Measurements from ENCODE around the gene ALDH16A1.

Gene ALDH16A1

GRCh38 chr19:49433240-49433901, 19.7 kb upstream of the ALDH16A1 start:
- H3K4me1 ChIP-seq (ENCODE audit: insufficient read depth, low read length), result peaks cover 6% of the 10 kb centered on the region; the same call in 1 of the 2 replicates
- peak overlapping the region; percentile 59; the same call in 1 of the 2 replicates for H3K4me3 ChIP-seq (ENCODE audit: low read length)
- H3K27me3 ChIP-seq (ENCODE audit: insufficient read depth, low read length), result peaks cover 80% of the 10 kb centered on the region
- no peaks in the 10 kb centered on the region for H3K36me3 ChIP-seq (ENCODE audit: insufficient read depth, low read length)
- no peak overlapping the region for H3K9ac ChIP-seq (ENCODE audit: low read depth, low read length)
- H3K27ac ChIP-seq (ENCODE audit: low read depth, low read length), result no peak overlapping the region
- WGBS, result 48% methylated on average over 31 of the region's 31 CpGs
- no peaks in the 10 kb centered on the region for H3K9me3 ChIP-seq (ENCODE audit: insufficient read depth, low read depth, low read length)

- Histone ChIP-seq H3K27ac (ENCODE audit: low read depth, low read length) (no peak overlapping the region), H3K9ac (ENCODE audit: low read depth, low read length) (no peak overlapping the region), H3K4me3 (ENCODE audit: low read length) (no peak overlapping the region), H3K4me1 (ENCODE audit: insufficient read depth, low read length) (peaks cover 6% of the 10 kb centered on the region; the same call in 1 of the 2 replicates), H3K36me3 (ENCODE audit: insufficient read depth, low read length) (no peaks in the 10 kb centered on the region), H3K9me3 (ENCODE audit: insufficient read depth, low read depth, low read length) (no peaks in the 10 kb centered on the region), H3K27me3 (ENCODE audit: insufficient read depth, low read length) (peaks cover 83% of the 10 kb centered on the region)
- 88% methylated on average over 18 of the region's 18 CpGs for WGBS
These were observed 18.0 kb upstream of the ALDH16A1 start for GRCh38 chr19:49434907-49435583.

- H3K4me1 ChIP-seq (ENCODE audit: insufficient read depth, low read length), result peaks cover 6% of the 10 kb centered on the region; the same call in 1 of the 2 replicates
- WGBS, result 91% methylated on average over 10 of the region's 10 CpGs
- peaks cover 86% of the 10 kb centered on the region for H3K27me3 ChIP-seq (ENCODE audit: insufficient read depth, low read length)
- H3K27ac ChIP-seq (ENCODE audit: low read depth, low read length), result no peak overlapping the region
- no peaks in the 10 kb centered on the region for H3K9me3 ChIP-seq (ENCODE audit: insufficient read depth, low read depth, low read length)
- no peak overlapping the region; the same call in 1 of the 2 replicates for H3K4me3 ChIP-seq (ENCODE audit: low read length)
- H3K9ac ChIP-seq (ENCODE audit: low read depth, low read length), result no peak overlapping the region
- H3K36me3 ChIP-seq (ENCODE audit: insufficient read depth, low read length), result no peaks in the 10 kb centered on the region
These were observed 17.4 kb upstream of the ALDH16A1 start for GRCh38 chr19:49435670-49436069.

- 67% methylated on average over 42 of the region's 42 CpGs for WGBS
- no peaks in the 10 kb centered on the region for H3K9me3 ChIP-seq (ENCODE audit: insufficient read depth, low read depth, low read length)
- H3K27me3 ChIP-seq (ENCODE audit: insufficient read depth, low read length), result peaks cover 87% of the 10 kb centered on the region
- no peak overlapping the region for H3K9ac ChIP-seq (ENCODE audit: low read depth, low read length)
- no peak overlapping the region for H3K27ac ChIP-seq (ENCODE audit: low read depth, low read length)
- peaks cover 6% of the 10 kb centered on the region; the same call in 1 of the 2 replicates for H3K4me1 ChIP-seq (ENCODE audit: insufficient read depth, low read length)
- no peaks in the 10 kb centered on the region for H3K36me3 ChIP-seq (ENCODE audit: insufficient read depth, low read length)
- H3K4me3 ChIP-seq (ENCODE audit: low read length), result peak overlapping the region; percentile 13; the same call in 1 of the 2 replicates
These were observed 16.5 kb upstream of the ALDH16A1 start for GRCh38 chr19:49436381-49437017.

DNA sequence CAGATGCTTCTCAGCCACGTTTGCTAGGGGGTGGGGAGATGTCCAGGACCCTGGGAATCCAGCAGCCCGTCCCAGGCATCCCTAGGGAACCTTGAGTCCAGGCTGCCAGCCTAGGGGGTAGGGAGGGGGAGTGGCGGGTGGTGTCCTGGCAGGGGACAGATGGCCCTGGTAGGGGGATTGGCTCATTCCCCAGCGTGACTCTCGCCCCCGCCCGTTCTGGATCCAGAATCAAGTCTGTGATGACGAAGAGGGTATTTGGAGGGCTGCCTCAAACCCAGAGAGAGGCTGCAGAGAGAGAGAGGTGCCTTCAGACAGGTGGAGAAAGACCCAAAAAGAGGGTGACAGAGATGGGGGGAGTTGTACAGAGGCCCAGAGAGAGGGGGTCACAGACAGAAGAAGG, 15.8 kb upstream of the ALDH16A1 start:
- no peak overlapping the region for H3K9ac ChIP-seq (ENCODE audit: low read depth, low read length)
- no peaks in the 10 kb centered on the region for H3K9me3 ChIP-seq (ENCODE audit: insufficient read depth, low read depth, low read length)
- H3K27me3 ChIP-seq (ENCODE audit: insufficient read depth, low read length), result peaks cover 87% of the 10 kb centered on the region
- whole genome bisulfite sequencing, result 34% methylated on average over 8 of the region's 8 CpGs
- H3K4me3 ChIP-seq (ENCODE audit: low read length), result no peak overlapping the region
- no peak overlapping the region for H3K27ac ChIP-seq (ENCODE audit: low read depth, low read length)
- H3K4me1 ChIP-seq (ENCODE audit: insufficient read depth, low read length), result peaks cover 6% of the 10 kb centered on the region; the same call in 1 of the 2 replicates
- H3K36me3 ChIP-seq (ENCODE audit: insufficient read depth, low read length), result no peaks in the 10 kb centered on the region

DNA sequence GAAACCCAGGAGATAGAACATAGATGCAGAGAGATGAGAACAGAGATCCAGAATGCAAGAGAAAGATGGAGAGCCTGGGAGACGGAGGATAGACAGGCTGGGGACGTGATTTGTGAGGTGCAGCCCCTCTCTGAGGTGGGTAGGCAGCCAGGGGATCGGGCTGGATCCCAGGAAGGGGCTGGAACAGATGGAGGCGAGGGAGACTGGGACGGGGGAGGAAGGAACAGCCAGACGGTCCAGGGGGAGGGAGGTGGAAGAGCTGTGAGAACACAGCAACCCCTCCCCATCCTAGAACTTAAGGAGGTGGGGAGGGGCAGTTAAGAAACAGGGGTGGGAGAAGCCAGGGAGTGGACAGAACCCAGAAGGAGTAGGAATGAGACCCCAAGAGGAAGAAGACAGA, 14.8 kb upstream of the ALDH16A1 start:
- Histone ChIP-seq H3K4me3 (ENCODE audit: low read length) (no peak overlapping the region), H3K9ac (ENCODE audit: low read depth, low read length) (no peak overlapping the region), H3K4me1 (ENCODE audit: insufficient read depth, low read length) (peaks cover 5% of the 10 kb centered on the region; the same call in 1 of the 2 replicates), H3K27ac (ENCODE audit: low read depth, low read length) (no peak overlapping the region), H3K36me3 (ENCODE audit: insufficient read depth, low read length) (no peaks in the 10 kb centered on the region), H3K27me3 (ENCODE audit: insufficient read depth, low read length) (peaks cover 79% of the 10 kb centered on the region), H3K9me3 (ENCODE audit: insufficient read depth, low read depth, low read length) (no peaks in the 10 kb centered on the region)
- 21% methylated on average over 5 of the region's 6 CpGs for WGBS

GRCh38 chr19:49439836-49440235, 13.2 kb upstream of the ALDH16A1 start:
- no peak overlapping the region for H3K27ac ChIP-seq (ENCODE audit: low read depth, low read length)
- no peaks in the 10 kb centered on the region for H3K36me3 ChIP-seq (ENCODE audit: insufficient read depth, low read length)
- no peak overlapping the region for H3K4me3 ChIP-seq (ENCODE audit: low read length)
- peaks cover 65% of the 10 kb centered on the region for H3K27me3 ChIP-seq (ENCODE audit: insufficient read depth, low read length)
- H3K9me3 ChIP-seq (ENCODE audit: insufficient read depth, low read depth, low read length), result no peaks in the 10 kb centered on the region
- H3K4me1 ChIP-seq (ENCODE audit: insufficient read depth, low read length), result no peaks in the 10 kb centered on the region
- H3K9ac ChIP-seq (ENCODE audit: low read depth, low read length), result no peak overlapping the region
- 78% methylated on average over 1 of the region's 6 CpGs for WGBS

DNA sequence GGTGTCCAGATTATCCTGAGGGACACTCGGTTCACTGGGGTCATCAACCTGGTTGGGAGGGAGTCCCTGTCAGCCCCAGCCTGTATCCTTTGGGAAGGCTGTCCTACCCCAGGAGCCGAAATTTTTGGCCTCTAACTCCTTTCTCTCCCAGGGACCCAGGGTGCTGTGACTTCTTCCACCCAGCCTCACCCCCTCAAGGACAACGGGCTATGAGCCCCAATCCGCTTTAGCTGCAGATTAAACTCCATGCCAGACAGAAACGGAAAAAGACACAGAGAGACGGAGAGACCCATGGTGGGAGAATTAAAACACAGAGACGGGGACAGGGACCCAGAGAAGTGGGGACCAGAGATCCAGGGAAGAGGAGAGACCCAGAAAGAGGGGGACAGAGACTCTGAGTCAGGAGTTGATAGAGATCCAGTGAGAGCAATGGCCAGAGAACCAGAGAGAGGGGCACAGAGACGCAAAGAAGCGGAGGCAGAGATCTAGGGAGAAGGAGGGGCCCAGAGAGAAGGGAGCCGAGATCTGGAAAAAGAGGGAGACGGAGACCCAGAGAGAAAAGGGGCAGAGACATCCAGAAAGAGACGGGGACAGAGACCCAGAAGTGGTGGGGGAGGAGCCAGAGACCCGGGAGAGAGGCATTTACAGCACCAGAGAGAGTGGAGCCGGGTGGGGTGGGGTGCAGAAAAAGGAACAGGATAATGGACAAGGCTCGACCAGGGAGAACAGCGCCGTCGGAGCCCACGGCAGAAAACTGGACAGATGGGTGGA, 12.4 kb upstream of the ALDH16A1 start:
- Histone ChIP-seq H3K4me1 (ENCODE audit: insufficient read depth, low read length) (no peaks in the 10 kb centered on the region), H3K27me3 (ENCODE audit: insufficient read depth, low read length) (peaks cover 65% of the 10 kb centered on the region), H3K27ac (ENCODE audit: low read depth, low read length) (no peak overlapping the region), H3K36me3 (ENCODE audit: insufficient read depth, low read length) (no peaks in the 10 kb centered on the region), H3K9ac (ENCODE audit: low read depth, low read length) (no peak overlapping the region), H3K9me3 (ENCODE audit: insufficient read depth, low read depth, low read length) (no peaks in the 10 kb centered on the region), H3K4me3 (ENCODE audit: low read length) (peak overlapping the region; percentile 48)
- WGBS, result 36% methylated on average over 19 of the region's 19 CpGs

GRCh38 chr19:49441210-49441959, 11.6 kb upstream of the ALDH16A1 start, which contains the start of gene SLC17A7:
Gene SLC17A7 (minus strand): TSS chr19:49441527. CDS start chr19:49441379, 148 bp downstream.
- H3K27ac ChIP-seq (ENCODE audit: low read depth, low read length), result no peak within 1 kb of the TSS
- no peak within 1 kb of the TSS for H3K9ac ChIP-seq (ENCODE audit: low read depth, low read length)
- no peaks in the 10 kb centered on the region for H3K4me1 ChIP-seq (ENCODE audit: insufficient read depth, low read length)
- 1% methylated on average over 56 of the region's 56 CpGs for WGBS
- no peaks in the 10 kb centered on the region for H3K36me3 ChIP-seq (ENCODE audit: insufficient read depth, low read length)
- peaks cover 61% of the 10 kb centered on the region for H3K27me3 ChIP-seq (ENCODE audit: insufficient read depth, low read length)
- no peaks in the 10 kb centered on the region for H3K9me3 ChIP-seq (ENCODE audit: insufficient read depth, low read depth, low read length)
- H3K4me3 ChIP-seq (ENCODE audit: low read length), result peak within 1 kb of the TSS; percentile 48

GRCh38 chr19:49441960-49442350, 11.1 kb upstream of the ALDH16A1 start:
- H3K27ac ChIP-seq (ENCODE audit: low read depth, low read length), result no peak overlapping the region
- no peak overlapping the region for H3K9ac ChIP-seq (ENCODE audit: low read depth, low read length)
- H3K4me3 ChIP-seq (ENCODE audit: low read length), result peak overlapping the region; percentile 48
- H3K36me3 ChIP-seq (ENCODE audit: insufficient read depth, low read length), result peaks cover 5% of the 10 kb centered on the region
- no peaks in the 10 kb centered on the region for H3K4me1 ChIP-seq (ENCODE audit: insufficient read depth, low read length)
- 16% methylated on average over 14 of the region's 14 CpGs for WGBS
- H3K9me3 ChIP-seq (ENCODE audit: insufficient read depth, low read depth, low read length), result no peaks in the 10 kb centered on the region
- H3K27me3 ChIP-seq (ENCODE audit: insufficient read depth, low read length), result peaks cover 55% of the 10 kb centered on the region
